ENCODE data around the gene OR8B8.
"Not testable (repeated sequence)": the region's sequence is repeated elsewhere in the genome, so short reads cannot be mapped to it uniquely, and the experiment has no call there.

Gene OR8B8

GRCh38 chr11:124409906-124410305 is 35.6 kb downstream of the OR8B8 start:
- no peaks in the 10 kb centered on the region for H3K36me3 ChIP-seq (ENCODE audit: control insufficient read depth in 1 of 2, insufficient read depth in 2 of 2, low read length in 2 of 2)
- H3K4me3 ChIP-seq (ENCODE audit: low read depth in 1 of 2, low read length in 2 of 2) = no peak overlapping the region
- no peak overlapping the region for H3K9ac ChIP-seq (ENCODE audit: low read depth in 1 of 2, low read length in 2 of 2)
- no peaks in the 10 kb centered on the region for H3K27me3 ChIP-seq (ENCODE audit: control insufficient read depth in 1 of 2, insufficient read depth in 2 of 2, low read length in 2 of 2)
- no peak overlapping the region for H3K27ac ChIP-seq (ENCODE audit: low read depth, low read length)
- H3K9me3 ChIP-seq (ENCODE audit: control insufficient read depth in 1 of 2, low read length in 2 of 2) = no peaks in the 10 kb centered on the region
- H3K4me1 ChIP-seq (ENCODE audit: control insufficient read depth in 1 of 2, insufficient read depth in 2 of 2, low read length in 2 of 2) = no peaks in the 10 kb centered on the region

GRCh38 chr11:124405581-124405980 is 39.9 kb downstream of the OR8B8 start:
- no peak overlapping the region for H3K4me3 ChIP-seq (ENCODE audit: low read depth in 1 of 2, low read length in 2 of 2)
- H3K27ac ChIP-seq (ENCODE audit: low read depth, low read length) = no peak overlapping the region
- no peaks in the 10 kb centered on the region for H3K36me3 ChIP-seq (ENCODE audit: control insufficient read depth in 1 of 2, insufficient read depth in 2 of 2, low read length in 2 of 2)
- no peak overlapping the region for H3K9ac ChIP-seq (ENCODE audit: low read depth in 1 of 2, low read length in 2 of 2)
- no peaks in the 10 kb centered on the region for H3K4me1 ChIP-seq (ENCODE audit: control insufficient read depth in 1 of 2, insufficient read depth in 2 of 2, low read length in 2 of 2)
- no peaks in the 10 kb centered on the region for H3K27me3 ChIP-seq (ENCODE audit: control insufficient read depth in 1 of 2, insufficient read depth in 2 of 2, low read length in 2 of 2)
- H3K9me3 ChIP-seq (ENCODE audit: control insufficient read depth in 1 of 2, low read length in 2 of 2) = no peaks in the 10 kb centered on the region

- not testable (repeated sequence) for H3K4me3 ChIP-seq (ENCODE audit: low read depth in 1 of 2, low read length in 2 of 2)
Observed at GRCh38 chr11:124403186-124403585, 42.3 kb downstream of the OR8B8 start.

GRCh38 chr11:124402326-124402922 is 43.1 kb downstream of the OR8B8 start:
- Histone ChIP-seq H3K27me3 (ENCODE audit: control insufficient read depth in 1 of 2, insufficient read depth in 2 of 2, low read length in 2 of 2) (no peaks in the 10 kb centered on the region), H3K4me1 (ENCODE audit: control insufficient read depth in 1 of 2, insufficient read depth in 2 of 2, low read length in 2 of 2) (no peaks in the 10 kb centered on the region), H3K9me3 (ENCODE audit: control insufficient read depth in 1 of 2, low read length in 2 of 2) (no peaks in the 10 kb centered on the region), H3K4me3 (ENCODE audit: low read depth in 1 of 2, low read length in 2 of 2) (no peak overlapping the region), H3K36me3 (ENCODE audit: control insufficient read depth in 1 of 2, insufficient read depth in 2 of 2, low read length in 2 of 2) (no peaks in the 10 kb centered on the region), H3K27ac (ENCODE audit: low read depth, low read length) (no peak overlapping the region), H3K9ac (ENCODE audit: low read depth in 1 of 2, low read length in 2 of 2) (no peak overlapping the region)

More at GRCh38 chr11:124403186-124403585, 42.3 kb downstream of the OR8B8 start:
- not testable (repeated sequence) for H3K9ac ChIP-seq (ENCODE audit: low read depth in 1 of 2, low read length in 2 of 2); H3K36me3 ChIP-seq (ENCODE audit: control insufficient read depth in 1 of 2, insufficient read depth in 2 of 2, low read length in 2 of 2); H3K4me1 ChIP-seq (ENCODE audit: control insufficient read depth in 1 of 2, insufficient read depth in 2 of 2, low read length in 2 of 2); H3K27ac ChIP-seq (ENCODE audit: low read depth, low read length); H3K9me3 ChIP-seq (ENCODE audit: control insufficient read depth in 1 of 2, low read length in 2 of 2); H3K27me3 ChIP-seq (ENCODE audit: control insufficient read depth in 1 of 2, insufficient read depth in 2 of 2, low read length in 2 of 2)

- Histone ChIP-seq H3K9me3 (ENCODE audit: control insufficient read depth in 1 of 2, low read length in 2 of 2) (no peaks in the 10 kb centered on the region), H3K9ac (ENCODE audit: low read depth in 1 of 2, low read length in 2 of 2) (no peak within 1 kb of the TSS), H3K27me3 (ENCODE audit: control insufficient read depth in 1 of 2, insufficient read depth in 2 of 2, low read length in 2 of 2) (no peaks in the 10 kb centered on the region), H3K4me1 (ENCODE audit: control insufficient read depth in 1 of 2, insufficient read depth in 2 of 2, low read length in 2 of 2) (no peaks in the 10 kb centered on the region), H3K4me3 (ENCODE audit: low read depth in 1 of 2, low read length in 2 of 2) (no peak within 1 kb of the TSS), H3K36me3 (ENCODE audit: control insufficient read depth in 1 of 2, insufficient read depth in 2 of 2, low read length in 2 of 2) (no peaks in the 10 kb centered on the region), H3K27ac (ENCODE audit: low read depth, low read length) (no peak within 1 kb of the TSS)
Observed at GRCh38 chr11:124398924-124399323, 46.6 kb downstream of the OR8B8 start, which contains the start of gene OR8B3. Gene OR8B3, minus strand, starts transcription at chr11:124399024. Its CDS starts 1,673 bp downstream, at chr11:124397351.

GRCh38 chr11:124396847-124397246 is 48.6 kb downstream of the OR8B8 start:
- not testable (repeated sequence) for H3K27ac ChIP-seq (ENCODE audit: low read depth, low read length); H3K36me3 ChIP-seq (ENCODE audit: control insufficient read depth in 1 of 2, insufficient read depth in 2 of 2, low read length in 2 of 2); H3K4me1 ChIP-seq (ENCODE audit: control insufficient read depth in 1 of 2, insufficient read depth in 2 of 2, low read length in 2 of 2); H3K4me3 ChIP-seq (ENCODE audit: low read depth in 1 of 2, low read length in 2 of 2); H3K9me3 ChIP-seq (ENCODE audit: control insufficient read depth in 1 of 2, low read length in 2 of 2); H3K9ac ChIP-seq (ENCODE audit: low read depth in 1 of 2, low read length in 2 of 2); H3K27me3 ChIP-seq (ENCODE audit: control insufficient read depth in 1 of 2, insufficient read depth in 2 of 2, low read length in 2 of 2)

- H3K4me3 ChIP-seq (ENCODE audit: low read depth in 1 of 2, low read length in 2 of 2) = no peak overlapping the region
- no peaks in the 10 kb centered on the region for H3K36me3 ChIP-seq (ENCODE audit: control insufficient read depth in 1 of 2, insufficient read depth in 2 of 2, low read length in 2 of 2)
- H3K27me3 ChIP-seq (ENCODE audit: control insufficient read depth in 1 of 2, insufficient read depth in 2 of 2, low read length in 2 of 2) = no peaks in the 10 kb centered on the region
- H3K9me3 ChIP-seq (ENCODE audit: control insufficient read depth in 1 of 2, low read length in 2 of 2) = no peaks in the 10 kb centered on the region
- no peak overlapping the region for H3K9ac ChIP-seq (ENCODE audit: low read depth in 1 of 2, low read length in 2 of 2)
- no peaks in the 10 kb centered on the region for H3K4me1 ChIP-seq (ENCODE audit: control insufficient read depth in 1 of 2, insufficient read depth in 2 of 2, low read length in 2 of 2)
- no peak overlapping the region for H3K27ac ChIP-seq (ENCODE audit: low read depth, low read length)
Observed at GRCh38 chr11:124394408-124394807, 51.1 kb downstream of the OR8B8 start.
